NOMO-1 treated with DMSO at 0.1 percent for 48 hours (cell line): Measurements from ENCODE around the gene COX4I2.

Experiments
- DNase-seq: peaks from one replicate; lab custom pipeline; 2025; ENCODE audit not compliant: unreplicated experiment; lab: John Stamatoyannopoulos, UW

Gene COX4I2

GRCh38 chr20:31693987-31694661 lies 56.4 kb downstream of the COX4I2 start:
- no peak for DNase-seq
